HG03159 (cell line): ENCODE results near the gene DR1.
A peak's percentile ranks its signal among the peaks of the same experiment; 100 is the strongest.
"Not testable (repeated sequence)": the region's sequence is repeated elsewhere in the genome, so short reads cannot be mapped to it uniquely, and the experiment has no call there.

ENCODE experiments used
- ATAC-seq: cut with Tn5 transposase; IDR thresholded peaks from one replicate; pipeline ENCODE4 v1.9.1; 2021; ENCODE audit warnings: mild to moderate bottlenecking, moderate library complexity; ENCODE audit not compliant: unreplicated experiment

The DR1 gene

GRCh38 chr1:93339171-93339697, 6.5 kb upstream of the DR1 start:
- ATAC-seq = no peak

- no peak for ATAC-seq
These were observed 5.6 kb upstream of the DR1 start for GRCh38 chr1:93340090-93340489.

- ATAC-seq = no peak
These were observed 1.2 kb upstream of the DR1 start for GRCh38 chr1:93344484-93344883.

- ATAC-seq = no peak
These were observed 648 bp upstream of the DR1 start for GRCh38 chr1:93344886-93345632.

GRCh38 chr1:93346421-93346993, 800 bp downstream of the DR1 start:
- peak; percentile 41 for ATAC-seq

GRCh38 chr1:93347334-93347899, 1.7 kb downstream of the DR1 start:
- ATAC-seq = no peak

- ATAC-seq = no peak
These were observed 2.5 kb downstream of the DR1 start for GRCh38 chr1:93348104-93348728.

- no peak for ATAC-seq
These were observed 3.8 kb downstream of the DR1 start for GRCh38 chr1:93349231-93350135.

GRCh38 chr1:93350322-93350721, 4.6 kb downstream of the DR1 start:
- no peak for ATAC-seq

- no peak for ATAC-seq
These were observed 5.2 kb downstream of the DR1 start for GRCh38 chr1:93350875-93351274.

- ATAC-seq = not testable (repeated sequence)
These were observed 5.6 kb downstream of the DR1 start for GRCh38 chr1:93351346-93351745.

- no peak for ATAC-seq
These were observed 6.7 kb downstream of the DR1 start for GRCh38 chr1:93352376-93352775.

- ATAC-seq = no peak
These were observed 7.6 kb downstream of the DR1 start for GRCh38 chr1:93353286-93353685.

- ATAC-seq = no peak
These were observed 9.0 kb downstream of the DR1 start for GRCh38 chr1:93354749-93355148.

GRCh38 chr1:93357242-93357641, 11.5 kb downstream of the DR1 start:
- ATAC-seq = no peak

GRCh38 chr1:93358293-93358692, 12.6 kb downstream of the DR1 start:
- ATAC-seq = no peak

GRCh38 chr1:93360111-93360510, 14.4 kb downstream of the DR1 start:
- ATAC-seq = no peak

- no peak for ATAC-seq
These were observed 16.5 kb downstream of the DR1 start for GRCh38 chr1:93362237-93362636.

GRCh38 chr1:93365813-93366212, 20.1 kb downstream of the DR1 start:
- no peak for ATAC-seq

GRCh38 chr1:93369734-93370133, 24.0 kb downstream of the DR1 start:
- ATAC-seq = no peak
